ENCODE results near the gene SENP3. TPM values are rescaled to one million over a fixed set of nuclear protein-coding genes. Genes with fewer than 3 reads are reported as not detected.
"Not testable (repeated sequence)": the region's sequence is repeated elsewhere in the genome, so short reads cannot be mapped to it uniquely, and the experiment has no call there.

Gene SENP3
- total RNA-seq, 4 donors from 2014 or later: 40.2 to 53.5 (median 51.6) TPM

- 36% methylated on average over 11 of the region's 24 CpGs for WGBS
- Histone ChIP-seq H3K36me3 (peaks cover 47% of the 10 kb centered on the region), H3K4me3 (peak within 1 kb of the TSS; percentile 59), H3K27me3 (no peaks in the 10 kb centered on the region), H3K9me3 (no peaks in the 10 kb centered on the region), H3K27ac (peak within 1 kb of the TSS; percentile 79), H3K4me1 (peaks cover 59% of the 10 kb centered on the region)
- no peak for TF ChIP-seq EP300 (IDR thresholded peaks at IDR 0.05)
- TF ChIP-seq POLR2A (IDR thresholded peaks at IDR 0.05): peak in 1 of 2 donors; percentile 23
- DNase-seq (ENCODE audit: low spot score in 2 of 2): no peak
These were observed 28.4 kb downstream of the SENP3 start, which contains the start of gene SOX15 for GRCh38 chr17:7589891-7590691. TSS of gene SOX15 (minus strand) at chr17:7590094. CDS start at chr17:7589676, 418 bp downstream.

- TF ChIP-seq POLR2AphosphoS5 (IDR thresholded peaks at IDR 0.05): no peak
- no peak for TF ChIP-seq CTCF (IDR thresholded peaks at IDR 0.05)
- no peak for TF ChIP-seq POLR2A (IDR thresholded peaks at IDR 0.05)
- no peak for TF ChIP-seq EP300 (IDR thresholded peaks at IDR 0.05)
- Histone ChIP-seq H3K27ac (peak overlapping the region; percentile 79), H3K4me1 (peaks cover 53% of the 10 kb centered on the region), H3K9me3 (no peaks in the 10 kb centered on the region), H3K36me3 (peaks cover 54% of the 10 kb centered on the region), H3K27me3 (no peaks in the 10 kb centered on the region), H3K4me3 (no peak overlapping the region)
- no peak for DNase-seq (ENCODE audit: low spot score in 2 of 2)
- 17% methylated on average over 4 of the region's 4 CpGs for WGBS
These were observed 29.0 kb downstream of the SENP3 start for GRCh38 chr17:7590743-7591142.

GRCh38 chr17:7591596-7591995, 29.9 kb downstream of the SENP3 start:
- DNase-seq (ENCODE audit: low spot score in 2 of 2): no peak
- Histone ChIP-seq H3K27ac (peak overlapping the region; percentile 79), H3K9me3 (no peaks in the 10 kb centered on the region), H3K4me1 (peaks cover 50% of the 10 kb centered on the region), H3K27me3 (no peaks in the 10 kb centered on the region), H3K36me3 (peaks cover 62% of the 10 kb centered on the region), H3K4me3 (no peak overlapping the region)
- WGBS: 88% methylated on average over 5 of the region's 5 CpGs
- no peak for TF ChIP-seq POLR2A (IDR thresholded peaks at IDR 0.05)
- TF ChIP-seq CTCF (IDR thresholded peaks at IDR 0.05): no peak
- no peak for TF ChIP-seq POLR2AphosphoS5 (IDR thresholded peaks at IDR 0.05)
- no peak for TF ChIP-seq EP300 (IDR thresholded peaks at IDR 0.05)

GRCh38 chr17:7592422-7593021, 30.8 kb downstream of the SENP3 start:
- Histone ChIP-seq H3K27ac (no peak overlapping the region), H3K36me3 (peaks cover 65% of the 10 kb centered on the region), H3K4me1 (peaks cover 41% of the 10 kb centered on the region), H3K4me3 (no peak overlapping the region), H3K27me3 (no peaks in the 10 kb centered on the region), H3K9me3 (no peaks in the 10 kb centered on the region)
- TF ChIP-seq POLR2AphosphoS5 (IDR thresholded peaks at IDR 0.05) (no peak), POLR2A (IDR thresholded peaks at IDR 0.05) (no peak), EP300 (IDR thresholded peaks at IDR 0.05) (no peak), CTCF (IDR thresholded peaks at IDR 0.05) (no peak)
- no peak for DNase-seq (ENCODE audit: low spot score in 2 of 2)
- WGBS: 93% methylated on average over 23 of the region's 23 CpGs

- TF ChIP-seq POLR2A (IDR thresholded peaks at IDR 0.05) (no peak), POLR2AphosphoS5 (IDR thresholded peaks at IDR 0.05) (no peak), EP300 (IDR thresholded peaks at IDR 0.05) (no peak), CTCF (IDR thresholded peaks at IDR 0.05) (no peak)
- H3K27me3 ChIP-seq: no peaks in the 10 kb centered on the region
- no peak for DNase-seq (ENCODE audit: low spot score in 2 of 2)
- WGBS: 79% methylated on average over 12 of the region's 12 CpGs
- peaks cover 33% of the 10 kb centered on the region for H3K4me1 ChIP-seq
- H3K9me3 ChIP-seq: no peaks in the 10 kb centered on the region
- peaks cover 69% of the 10 kb centered on the region for H3K36me3 ChIP-seq
- H3K27ac ChIP-seq: no peak overlapping the region
- H3K4me3 ChIP-seq: no peak overlapping the region
These were observed 31.6 kb downstream of the SENP3 start for GRCh38 chr17:7593296-7593695.

- not testable (repeated sequence) for H3K4me1 ChIP-seq; H3K4me3 ChIP-seq; DNase-seq (ENCODE audit: low spot score in 2 of 2); H3K27ac ChIP-seq; H3K27me3 ChIP-seq; H3K9me3 ChIP-seq
- 70% methylated on average over 5 of the region's 5 CpGs for WGBS
- H3K36me3 ChIP-seq: peaks cover 96% of the 10 kb centered on the region
These were observed 35.8 kb downstream of the SENP3 start for GRCh38 chr17:7597561-7597960.

Measured in suprapubic skin (tissue), 4 donors.